BJ (cell line): Measurements from ENCODE around the gene MGAT1. TPM values are rescaled to one million over a fixed set of nuclear protein-coding genes. Genes with fewer than 3 reads are reported as not detected.

Source experiments
- CTCF ChIA-PET: fragments of 350-600 bp; formaldehyde crosslinking; extraction: SDS; loops from one replicate; lab custom pipeline; 2021; ENCODE audit warnings: antibody characterized with exemption, inconsistent platforms; lab: Yijun Ruan, JAX
- POLR2A ChIA-PET: fragments of 300-600 bp; sonication (Branson Sonifier 250); formaldehyde crosslinking; extraction: SDS; loops from one replicate; lab custom pipeline; 2021; ENCODE audit warnings: antibody characterized with exemption; lab: Charles Lee
- DNase-seq: peaks from one replicate; pipeline ENCODE4 v3.0.0-alpha.2; 2011; ENCODE audit warnings: low read depth
- H3K27me3 ChIP-seq: 2 replicates; pipeline ENCODE4 v1.6.0; 2011; ENCODE audit warnings: low read length; ENCODE audit not compliant: control insufficient read depth, insufficient read depth
- H3K36me3 ChIP-seq: 2 replicates; pipeline ENCODE4 v1.5.1; 2011; ENCODE audit warnings: low read length; ENCODE audit not compliant: control insufficient read depth, insufficient read depth
- H3K4me3 ChIP-seq: 2 replicates; pipeline ENCODE4 v1.5.1; 2011; ENCODE audit warnings: low read depth, mild to moderate bottlenecking, control low read depth, low read length
- polyA plus RNA-seq: library from polyadenylated mRNA; depleted of rRNA; stranded (reverse); fragments of >200 nt; gene quantifications from 2 replicates; pipeline ENCODE4 v1.2.3, GENCODE V29; 2011
- TF ChIP-seq, protein P1 (sequence below): IDR thresholded peaks from 2 replicates; pipeline ENCODE4 v1.5.1; 2011; ENCODE audit warnings: low read depth, mild to moderate bottlenecking, control low read depth, inconsistent platforms, low read length, moderate library complexity; ENCODE audit not compliant: insufficient read depth

MGAT1 gene
- polyA plus RNA-seq, 1 experiment, result 197 TPM

DNA sequence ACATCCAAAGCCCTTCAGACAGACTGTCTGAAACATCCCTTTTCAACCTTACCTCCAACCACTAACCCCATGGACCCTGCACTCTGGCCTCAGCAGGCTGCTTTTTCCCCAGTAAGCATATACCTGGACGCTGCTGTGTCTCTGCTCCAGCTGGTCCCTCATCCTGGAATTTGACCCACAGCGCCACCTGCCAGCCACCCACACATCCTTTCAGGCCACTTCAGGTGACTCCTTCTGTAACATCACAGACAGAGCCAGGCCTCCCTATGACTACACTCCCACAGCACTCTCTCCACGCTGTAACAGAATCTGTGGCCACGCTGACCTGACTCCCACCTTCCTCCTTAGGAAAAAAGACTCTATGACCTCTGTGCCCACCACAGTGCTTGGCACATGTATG, 3.4 kb downstream of the MGAT1 start:
- ChIA-PET POLR2A (interaction anchor here (0.8 to 1.1 kb wide), 2 partner anchors 10 to 13 kb away, joined by 3 to 4 read pairs; no protein-coding TSS in a partner anchor), CTCF (interaction anchor here (1.0 to 5.0 kb wide), 4 partner anchors 9 to 31 kb away, joined by 3 to 38 read pairs (median 10); no protein-coding TSS in a partner anchor)
- no peak for DNase-seq
- no peaks in the 10 kb centered on the region for H3K27me3 ChIP-seq
- peaks cover 8% of the 10 kb centered on the region for H3K36me3 ChIP-seq
- no peak overlapping the region for H3K4me3 ChIP-seq
- TF ChIP-seq, protein P1, sequence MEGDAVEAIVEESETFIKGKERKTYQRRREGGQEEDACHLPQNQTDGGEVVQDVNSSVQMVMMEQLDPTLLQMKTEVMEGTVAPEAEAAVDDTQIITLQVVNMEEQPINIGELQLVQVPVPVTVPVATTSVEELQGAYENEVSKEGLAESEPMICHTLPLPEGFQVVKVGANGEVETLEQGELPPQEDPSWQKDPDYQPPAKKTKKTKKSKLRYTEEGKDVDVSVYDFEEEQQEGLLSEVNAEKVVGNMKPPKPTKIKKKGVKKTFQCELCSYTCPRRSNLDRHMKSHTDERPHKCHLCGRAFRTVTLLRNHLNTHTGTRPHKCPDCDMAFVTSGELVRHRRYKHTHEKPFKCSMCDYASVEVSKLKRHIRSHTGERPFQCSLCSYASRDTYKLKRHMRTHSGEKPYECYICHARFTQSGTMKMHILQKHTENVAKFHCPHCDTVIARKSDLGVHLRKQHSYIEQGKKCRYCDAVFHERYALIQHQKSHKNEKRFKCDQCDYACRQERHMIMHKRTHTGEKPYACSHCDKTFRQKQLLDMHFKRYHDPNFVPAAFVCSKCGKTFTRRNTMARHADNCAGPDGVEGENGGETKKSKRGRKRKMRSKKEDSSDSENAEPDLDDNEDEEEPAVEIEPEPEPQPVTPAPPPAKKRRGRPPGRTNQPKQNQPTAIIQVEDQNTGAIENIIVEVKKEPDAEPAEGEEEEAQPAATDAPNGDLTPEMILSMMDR, result no peak

DNA sequence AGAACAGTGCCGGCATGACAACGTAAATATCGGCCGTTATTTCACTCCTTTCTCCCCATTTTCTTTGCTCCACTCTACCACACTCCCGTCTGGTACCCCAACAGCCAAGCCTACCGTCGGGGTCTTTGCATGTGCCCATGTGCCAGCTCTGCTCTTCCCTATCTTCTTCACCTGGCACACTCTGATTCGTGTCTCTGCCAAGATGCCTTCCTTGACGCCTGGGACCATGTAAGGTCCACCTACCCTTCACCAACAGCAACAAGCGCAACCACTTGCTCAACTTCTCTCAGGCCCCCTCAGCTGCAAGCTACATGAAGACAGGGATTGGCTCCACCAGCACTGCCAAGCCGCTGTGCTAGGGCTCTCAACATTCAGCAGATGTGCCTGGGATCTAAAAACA, 4.4 kb downstream of the MGAT1 start:
- H3K27me3 ChIP-seq, result no peaks in the 10 kb centered on the region
- no peak for DNase-seq
- ChIA-PET CTCF (interaction anchor here (1.0 to 1.2 kb wide), 2 partner anchors 14 to 15 kb away, joined by 3 read pairs; no protein-coding TSS in a partner anchor), POLR2A (no interaction called here)
- peaks cover 8% of the 10 kb centered on the region for H3K36me3 ChIP-seq
- no peak overlapping the region for H3K4me3 ChIP-seq
- TF ChIP-seq, protein P1, result no peak

DNA sequence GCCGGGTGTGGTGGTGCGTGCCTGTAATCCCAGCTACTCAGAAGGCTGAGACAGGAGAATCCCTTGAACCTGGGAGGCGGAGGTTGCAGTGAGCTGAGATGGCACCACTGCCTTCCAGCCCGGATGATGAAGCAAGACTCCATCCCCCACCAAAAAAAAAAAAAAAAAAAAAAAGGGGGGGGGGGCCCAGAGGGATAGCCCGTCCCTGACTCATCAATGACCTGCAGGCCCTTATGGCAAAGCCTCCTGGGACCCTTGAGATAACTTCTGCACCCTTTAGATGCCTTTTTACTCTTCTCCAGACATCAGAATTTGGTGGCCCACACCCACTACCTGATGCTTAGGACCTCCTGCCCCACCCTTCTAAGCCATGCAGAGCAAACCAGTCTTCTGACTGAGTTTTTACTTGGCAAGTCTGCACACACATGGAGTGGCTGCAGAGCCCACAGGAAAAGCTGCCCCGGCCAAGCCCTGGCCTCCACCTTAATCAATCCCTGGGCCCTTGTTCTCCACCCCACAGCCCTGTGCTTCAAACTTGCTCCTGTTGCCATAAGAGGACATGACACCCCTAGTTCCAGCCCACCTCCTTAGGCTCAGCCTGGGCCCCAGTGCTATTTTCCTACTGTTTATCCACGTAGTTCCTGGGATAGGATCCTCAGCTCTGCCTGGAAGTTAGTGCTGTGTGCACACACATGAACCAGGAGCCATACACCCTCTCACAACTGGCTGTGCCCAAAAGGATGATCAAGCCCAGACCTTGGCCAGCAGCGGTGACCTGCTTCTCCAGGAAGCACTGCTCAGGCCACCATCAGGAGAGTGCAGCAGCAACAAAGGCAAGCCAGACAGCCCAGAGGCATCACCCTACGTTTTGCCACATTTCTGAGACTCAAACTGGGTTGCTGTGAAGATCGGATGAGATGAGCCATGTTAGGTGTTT, 5.1 kb downstream of the MGAT1 start:
- Histone ChIP-seq H3K27me3 (no peaks in the 10 kb centered on the region), H3K36me3 (peaks cover 13% of the 10 kb centered on the region), H3K4me3 (no peak overlapping the region)
- ChIA-PET POLR2A (no interaction called here), CTCF (interaction anchor here (0.6 to 1.2 kb wide), 2 partner anchors 9 to 13 kb away, joined by 3 read pairs; no protein-coding TSS in a partner anchor)
- no peak for DNase-seq
- TF ChIP-seq, protein P1, result no peak

DNA sequence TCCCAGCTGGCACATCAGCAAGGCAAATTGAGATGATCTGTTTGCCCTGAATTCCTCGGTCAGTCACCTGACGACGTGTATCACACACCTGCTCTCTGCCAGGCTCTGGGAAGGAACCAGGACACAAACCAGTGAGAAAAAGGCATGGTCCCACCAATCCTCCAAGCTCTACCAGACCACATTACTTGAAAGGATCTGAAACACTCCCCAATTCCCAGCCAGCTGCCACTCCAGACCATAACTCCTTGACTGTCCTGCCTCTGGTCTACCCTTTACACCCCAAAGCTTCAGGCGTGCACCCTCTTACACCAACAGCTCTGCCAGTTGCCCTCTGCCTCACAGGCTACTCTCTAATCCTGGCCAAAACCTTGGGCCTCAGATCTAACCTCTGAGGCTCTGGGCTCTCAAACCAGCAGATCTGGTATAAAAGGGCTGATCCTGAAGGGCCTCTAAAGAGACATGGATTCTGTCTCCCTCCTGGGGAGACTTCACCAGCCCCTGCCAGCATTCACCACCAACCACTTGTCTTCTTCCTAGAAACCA, 6.8 kb downstream of the MGAT1 start:
- no peak overlapping the region for H3K4me3 ChIP-seq
- peaks cover 27% of the 10 kb centered on the region for H3K36me3 ChIP-seq
- H3K27me3 ChIP-seq, result no peaks in the 10 kb centered on the region
- POLR2A ChIA-PET, result interaction anchor here (0.9 kb wide), 1 partner anchor 10 kb away, joined by 3 read pairs; no protein-coding TSS in a partner anchor
- TF ChIP-seq, protein P1, result no peak
- no peak for DNase-seq
- CTCF ChIA-PET, result interaction anchor here (0.6 to 1.1 kb wide), 2 partner anchors 10 to 74 kb away, joined by 4 to 5 read pairs; no protein-coding TSS in a partner anchor

DNA sequence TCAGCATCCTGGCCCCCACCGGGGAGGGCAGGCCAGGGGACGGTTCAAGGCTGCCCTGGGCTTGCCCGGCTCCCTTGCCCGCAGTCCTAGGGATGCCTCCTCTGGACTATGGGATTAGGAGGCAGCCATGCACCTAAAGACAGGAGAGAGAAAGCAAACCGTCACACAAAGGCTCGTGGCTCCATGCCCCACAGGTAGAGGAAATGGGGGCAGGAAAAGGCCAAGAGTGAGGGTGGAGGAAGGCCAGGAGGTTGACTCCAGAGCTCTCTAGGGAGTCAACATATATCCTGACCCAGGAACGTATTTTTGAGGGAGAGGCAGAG, 9.7 kb downstream of the MGAT1 start:
- POLR2A ChIA-PET, result no interaction called here
- Histone ChIP-seq H3K4me3 (no peak overlapping the region), H3K27me3 (no peaks in the 10 kb centered on the region), H3K36me3 (peaks cover 35% of the 10 kb centered on the region)
- CTCF ChIA-PET, result no interaction called here
- DNase-seq, result no peak
- TF ChIP-seq, protein P1, result no peak
